ENCODE data around the gene DIP2C.

The DIP2C gene

DNA sequence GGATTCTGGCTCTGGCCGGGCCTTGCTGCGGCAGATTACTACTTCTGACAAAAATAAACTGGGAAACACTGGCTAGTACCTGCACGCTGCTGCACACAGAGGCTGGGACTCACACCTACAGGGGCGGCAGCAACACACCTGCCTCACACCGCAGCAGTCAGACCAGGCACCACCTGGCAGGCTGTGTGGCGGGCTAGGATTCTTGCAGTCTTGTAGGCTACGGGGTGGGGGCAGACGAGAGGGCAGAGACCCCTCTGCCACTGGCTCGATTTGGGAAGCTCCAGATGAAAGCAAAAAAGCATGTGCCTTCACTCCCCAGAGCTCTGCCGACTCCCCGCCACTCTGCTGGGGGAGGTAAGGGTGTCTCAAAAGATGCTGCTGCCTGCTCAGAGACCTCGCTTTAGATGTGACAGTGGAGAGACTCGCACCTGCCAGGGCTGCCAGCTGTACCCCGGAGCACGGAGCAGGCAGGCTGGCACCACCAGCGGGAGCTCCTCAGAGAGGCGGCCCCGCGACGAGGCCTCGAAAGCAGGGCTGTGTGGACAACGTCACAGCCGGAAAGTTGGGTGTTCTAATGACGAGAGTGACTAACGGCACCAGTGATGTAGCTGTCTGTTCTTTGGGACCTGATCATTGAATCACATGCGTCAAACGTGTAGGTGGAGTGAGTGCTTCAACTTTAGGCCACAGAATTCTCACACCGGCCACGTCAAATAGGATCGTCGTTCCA, 303.7 kb downstream of the DIP2C start:
- in situ Hi-C loops (cut with HindIII; ENCODE audit: low pct_ligation_motif_present, low sequenced_read_pairs), result no loop called here

DNA sequence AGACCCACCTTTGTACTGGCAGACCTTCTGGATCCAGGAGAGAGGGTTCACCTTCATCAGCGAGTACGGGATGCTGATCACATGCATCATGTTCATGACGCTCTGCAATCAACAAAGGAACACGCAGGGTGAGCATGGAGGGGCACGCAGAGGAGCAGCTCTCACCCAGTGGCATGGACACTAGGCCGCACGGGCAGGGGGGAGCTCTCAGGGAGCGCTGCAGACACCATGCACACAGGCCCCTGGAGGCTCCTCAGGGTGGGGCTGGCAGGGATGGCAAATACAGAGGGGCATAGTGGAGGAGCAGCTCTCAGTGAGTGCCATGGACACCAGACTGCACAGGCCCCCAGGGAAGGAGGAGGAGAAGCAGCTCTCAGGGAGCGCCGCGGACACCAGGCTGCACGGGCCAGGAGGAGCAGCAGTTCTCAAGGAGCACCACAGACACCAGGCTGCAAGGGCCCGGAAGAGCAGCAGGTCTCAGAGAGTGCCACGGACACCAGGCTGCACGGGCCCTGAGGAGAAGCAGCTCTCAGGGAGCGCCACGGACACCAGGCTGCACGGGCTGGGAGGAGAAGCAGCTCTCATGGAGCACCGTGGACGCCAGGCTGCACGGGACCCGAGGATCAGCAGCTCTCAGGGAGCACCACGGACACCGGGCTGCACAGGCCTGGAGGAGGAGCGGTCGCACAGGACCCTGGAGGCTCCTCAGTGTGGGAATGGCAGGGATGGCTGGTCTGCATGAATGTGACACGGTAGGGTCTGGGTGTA, 304.7 kb downstream of the DIP2C start:
- TF ChIP-seq, protein P1, sequence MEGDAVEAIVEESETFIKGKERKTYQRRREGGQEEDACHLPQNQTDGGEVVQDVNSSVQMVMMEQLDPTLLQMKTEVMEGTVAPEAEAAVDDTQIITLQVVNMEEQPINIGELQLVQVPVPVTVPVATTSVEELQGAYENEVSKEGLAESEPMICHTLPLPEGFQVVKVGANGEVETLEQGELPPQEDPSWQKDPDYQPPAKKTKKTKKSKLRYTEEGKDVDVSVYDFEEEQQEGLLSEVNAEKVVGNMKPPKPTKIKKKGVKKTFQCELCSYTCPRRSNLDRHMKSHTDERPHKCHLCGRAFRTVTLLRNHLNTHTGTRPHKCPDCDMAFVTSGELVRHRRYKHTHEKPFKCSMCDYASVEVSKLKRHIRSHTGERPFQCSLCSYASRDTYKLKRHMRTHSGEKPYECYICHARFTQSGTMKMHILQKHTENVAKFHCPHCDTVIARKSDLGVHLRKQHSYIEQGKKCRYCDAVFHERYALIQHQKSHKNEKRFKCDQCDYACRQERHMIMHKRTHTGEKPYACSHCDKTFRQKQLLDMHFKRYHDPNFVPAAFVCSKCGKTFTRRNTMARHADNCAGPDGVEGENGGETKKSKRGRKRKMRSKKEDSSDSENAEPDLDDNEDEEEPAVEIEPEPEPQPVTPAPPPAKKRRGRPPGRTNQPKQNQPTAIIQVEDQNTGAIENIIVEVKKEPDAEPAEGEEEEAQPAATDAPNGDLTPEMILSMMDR (IDR thresholded peaks at IDR 0.05; ENCODE audit: low read depth, low read length, missing control alignments), result no peak
- Histone ChIP-seq H3K27ac (no peak overlapping the region), H3K4me3 (ENCODE audit: low read depth, low read length) (no peak overlapping the region), H3K36me3 (replicated peaks) (peaks cover 4% of the 10 kb centered on the region), H3K27me3 (replicated peaks) (no peaks in the 10 kb centered on the region)
- no peak for DNase-seq
- in situ Hi-C loops (cut with HindIII; ENCODE audit: low pct_ligation_motif_present, low sequenced_read_pairs), result no loop called here

More for the DNA sequence above, 303.7 kb downstream of the DIP2C start:
- no peak overlapping the region for H3K4me3 ChIP-seq (ENCODE audit: low read depth, low read length)
- H3K27ac ChIP-seq, result no peak overlapping the region
- H3K36me3 ChIP-seq (replicated peaks), result peaks cover 10% of the 10 kb centered on the region
- TF ChIP-seq, protein P1 (IDR thresholded peaks at IDR 0.05; ENCODE audit: low read depth, low read length, missing control alignments), result no peak
- H3K27me3 ChIP-seq (replicated peaks), result no peaks in the 10 kb centered on the region
- no peak for DNase-seq

DNA sequence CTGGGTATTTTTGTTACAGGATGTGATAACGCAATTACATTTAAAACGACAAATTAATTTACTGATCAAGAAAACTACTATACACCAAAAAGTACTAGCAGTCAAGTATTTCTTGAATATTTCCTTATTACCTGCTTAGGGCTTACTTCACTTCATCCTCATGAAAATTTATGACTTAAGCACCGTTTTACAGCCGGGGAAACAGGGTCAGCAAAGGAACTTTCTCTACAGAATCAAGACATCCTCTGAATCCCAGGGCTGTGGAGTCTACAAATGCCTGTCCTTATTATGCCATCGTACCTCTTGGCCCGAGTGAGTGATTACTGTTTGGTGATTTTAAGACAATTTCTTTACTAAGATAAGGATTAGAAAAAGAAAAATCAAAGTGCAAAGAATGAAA, 305.9 kb downstream of the DIP2C start:
- Histone ChIP-seq H3K4me3 (ENCODE audit: low read depth, low read length) (no peak overlapping the region), H3K36me3 (replicated peaks) (no peaks in the 10 kb centered on the region), H3K27ac (no peak overlapping the region), H3K27me3 (replicated peaks) (no peaks in the 10 kb centered on the region)
- in situ Hi-C loops (cut with HindIII; ENCODE audit: low pct_ligation_motif_present, low sequenced_read_pairs), result no loop called here
- TF ChIP-seq, protein P1 (IDR thresholded peaks at IDR 0.05; ENCODE audit: low read depth, low read length, missing control alignments), result no peak
- no peak for DNase-seq

DNA sequence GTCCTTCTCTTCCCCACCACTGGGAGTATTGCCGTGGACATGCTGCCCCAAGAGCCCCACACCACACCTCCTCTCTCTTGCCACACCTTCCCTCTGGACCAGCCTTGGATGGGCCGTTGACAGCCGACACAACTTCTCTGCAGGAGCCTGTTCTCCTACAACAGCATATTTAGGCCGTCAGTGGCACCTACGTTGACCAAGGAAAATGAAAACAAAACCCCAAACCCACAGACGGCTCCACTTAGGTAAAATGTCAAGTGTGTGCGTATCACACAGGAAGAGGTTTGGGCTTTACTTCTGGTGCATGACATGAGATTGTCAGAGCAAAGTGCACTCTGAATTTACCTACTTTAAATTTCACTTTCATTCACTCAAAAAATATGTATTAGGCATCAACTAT, 307.7 kb downstream of the DIP2C start:
- TF ChIP-seq, protein P1 (IDR thresholded peaks at IDR 0.05; ENCODE audit: low read depth, low read length, missing control alignments), result no peak
- no peaks in the 10 kb centered on the region for H3K27me3 ChIP-seq (replicated peaks)
- H3K27ac ChIP-seq, result no peak overlapping the region
- no peak overlapping the region for H3K4me3 ChIP-seq (ENCODE audit: low read depth, low read length)
- peaks cover 2% of the 10 kb centered on the region for H3K36me3 ChIP-seq (replicated peaks)
- DNase-seq, result no peak
- in situ Hi-C loops (cut with HindIII; ENCODE audit: low pct_ligation_motif_present, low sequenced_read_pairs), result no loop called here

DNA sequence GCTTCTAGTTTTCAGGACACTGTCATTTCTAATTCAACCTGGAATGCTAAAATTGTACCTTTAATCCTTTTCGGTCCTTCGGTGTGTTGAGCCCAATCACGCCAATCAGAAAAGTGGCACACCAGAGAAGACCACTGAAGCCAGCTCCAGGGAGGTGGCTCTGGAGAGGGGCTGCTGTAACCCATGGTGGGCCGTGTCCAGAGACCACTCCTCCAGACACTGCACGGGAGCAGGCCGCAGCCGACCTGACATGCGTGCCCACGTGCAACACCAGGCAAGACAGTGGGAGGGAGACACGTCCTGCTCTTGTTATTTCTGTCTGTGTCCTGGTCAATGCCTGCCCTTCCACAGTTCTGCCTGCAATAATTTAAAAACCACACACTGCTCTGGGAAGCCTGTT, 308.1 kb downstream of the DIP2C start:
- TF ChIP-seq, protein P1 (IDR thresholded peaks at IDR 0.05; ENCODE audit: low read depth, low read length, missing control alignments), result no peak
- Histone ChIP-seq H3K27me3 (replicated peaks) (no peaks in the 10 kb centered on the region), H3K27ac (no peak overlapping the region), H3K4me3 (ENCODE audit: low read depth, low read length) (no peak overlapping the region), H3K36me3 (replicated peaks) (peaks cover 2% of the 10 kb centered on the region)
- in situ Hi-C loops (cut with HindIII; ENCODE audit: low pct_ligation_motif_present, low sequenced_read_pairs), result no loop called here
- DNase-seq, result no peak

Data from brain microvascular endothelial cell (primary cell).